GM12864 (cell line): Measurements from ENCODE around the gene LEMD2.

Source experiments
- DNase-seq: peaks from one replicate; pipeline ENCODE4 v3.0.0-alpha.2; 2011; ENCODE audit warnings: low read depth
- H3K4me3 ChIP-seq: 2 replicates; pipeline ENCODE4 v1.5.1; 2011; ENCODE audit warnings: mild to moderate bottlenecking, low read depth, low read length, control low read depth
- CTCF ChIP-seq: IDR thresholded peaks from 2 replicates; pipeline ENCODE4 v1.5.1; 2011; ENCODE audit warnings: low read depth, mild to moderate bottlenecking, moderate library complexity, low read length, control low read depth, inconsistent platforms; ENCODE audit errors: missing control alignments

Gene LEMD2

GRCh38 chr6:33739571-33739970, 49.4 kb downstream of the LEMD2 start:
- no peak for TF ChIP-seq CTCF
- no peak for DNase-seq
- H3K4me3 ChIP-seq: no peak overlapping the region

GRCh38 chr6:33738879-33739278, 50.1 kb downstream of the LEMD2 start:
- no peak overlapping the region for H3K4me3 ChIP-seq
- TF ChIP-seq CTCF: no peak
- DNase-seq: no peak

- no peak for TF ChIP-seq CTCF
- no peak for DNase-seq
- H3K4me3 ChIP-seq: no peak overlapping the region
These were observed 50.8 kb downstream of the LEMD2 start for GRCh38 chr6:33738153-33738552.

GRCh38 chr6:33737267-33738026, 51.5 kb downstream of the LEMD2 start:
- no peak for DNase-seq
- no peak for TF ChIP-seq CTCF
- no peak overlapping the region for H3K4me3 ChIP-seq

GRCh38 chr6:33735216-33735615, 53.7 kb downstream of the LEMD2 start:
- no peak overlapping the region for H3K4me3 ChIP-seq
- no peak for DNase-seq
- TF ChIP-seq CTCF: no peak

GRCh38 chr6:33733709-33734007, 55.3 kb downstream of the LEMD2 start:
- no peak overlapping the region for H3K4me3 ChIP-seq
- no peak for TF ChIP-seq CTCF
- DNase-seq: no peak
